ENCODE data around the gene WDR76. TPM values are rescaled to one million over a fixed set of nuclear protein-coding genes. Genes with fewer than 3 reads are reported as not detected.
"Not testable (repeated sequence)": the region's sequence is repeated elsewhere in the genome, so short reads cannot be mapped to it uniquely, and the experiment has no call there.

WDR76 gene
- total RNA-seq, 1 experiment from 2014 or later = 27.2 TPM

DNA sequence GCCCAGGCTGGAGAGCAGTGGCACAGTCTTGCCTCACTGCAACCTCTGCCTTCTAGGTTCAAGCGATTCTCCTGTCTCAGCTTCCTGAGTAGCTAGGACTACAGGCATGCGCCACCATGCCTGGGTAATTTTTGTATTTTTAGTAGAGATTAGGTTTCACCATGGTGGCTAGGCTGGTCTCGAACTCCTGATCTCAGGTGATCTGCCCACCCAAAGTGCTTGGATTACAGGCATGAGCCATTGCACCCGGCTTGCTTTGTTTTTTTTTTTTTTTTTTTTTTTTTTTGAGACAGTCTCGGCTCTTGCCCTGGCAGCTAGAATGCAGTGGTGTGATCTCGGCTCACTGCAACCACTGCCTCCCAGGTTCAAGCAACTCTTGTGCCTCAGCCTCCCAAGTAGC lies 5.7 kb downstream of the WDR76 start:
- intact Hi-C loops (cut with micrococcal nuclease; ENCODE audit: unreplicated experiment); H3F3A ChIP-seq (ENCODE audit: insufficient read depth, low read depth); BruUV-seq (replicated peaks); POLR2A ChIA-PET (ENCODE audit: unreplicated experiment); H3K36me3 ChIP-seq (ENCODE audit: low read depth); H3K9me3 ChIP-seq (ENCODE audit: insufficient read depth, low read depth); DNase-seq; H3K27me3 ChIP-seq (ENCODE audit: insufficient read depth, low read depth); H3K79me2 ChIP-seq (ENCODE audit: low read depth); H3K4me2 ChIP-seq; H3K4me3 ChIP-seq; H2AFZ ChIP-seq; H3K4me1 ChIP-seq (replicated peaks; ENCODE audit: insufficient read depth); H4K20me1 ChIP-seq (ENCODE audit: insufficient read depth); H3K27ac ChIP-seq; H3K9me2 ChIP-seq (ENCODE audit: insufficient read depth): not testable (repeated sequence)
- CTCF ChIA-PET = interaction anchor here (0.7 kb wide), 1 partner anchor 677 kb away, joined by 7 read pairs; no protein-coding TSS in a partner anchor

DNA sequence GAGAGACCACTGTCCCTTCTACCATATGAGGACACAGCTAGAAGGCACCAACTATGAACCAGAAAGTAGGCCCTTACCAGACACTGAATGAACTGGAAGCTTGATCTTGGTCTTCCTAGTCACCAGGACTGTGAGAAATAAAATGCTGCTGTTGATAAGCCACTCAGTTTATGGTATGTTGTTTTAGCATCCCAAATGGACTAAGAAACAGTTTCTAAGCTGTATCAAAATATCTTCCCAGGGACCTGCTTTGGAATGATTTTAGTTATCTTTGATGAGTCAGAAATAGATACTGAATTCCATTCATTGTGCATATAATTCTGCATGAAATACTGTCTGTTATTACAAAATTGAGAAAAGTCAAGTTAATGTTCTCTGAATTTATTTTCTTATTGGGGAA lies 18.6 kb downstream of the WDR76 start:
- Histone ChIP-seq H3K9me3 (ENCODE audit: insufficient read depth, low read depth) (no peaks in the 10 kb centered on the region), H3F3A (ENCODE audit: insufficient read depth, low read depth) (no peaks in the 10 kb centered on the region), H2AFZ (no peak overlapping the region), H3K4me2 (no peak overlapping the region), H3K4me1 (replicated peaks; ENCODE audit: insufficient read depth) (no peaks in the 10 kb centered on the region), H3K27ac (no peak overlapping the region), H3K79me2 (ENCODE audit: low read depth) (no peaks in the 10 kb centered on the region), H3K36me3 (ENCODE audit: low read depth) (no peaks in the 10 kb centered on the region), H3K9me2 (ENCODE audit: insufficient read depth) (no peaks in the 10 kb centered on the region), H4K20me1 (ENCODE audit: insufficient read depth) (no peaks in the 10 kb centered on the region), H3K4me3 (no peak overlapping the region), H3K27me3 (ENCODE audit: insufficient read depth, low read depth) (no peaks in the 10 kb centered on the region)
- DNase-seq = no peak
- BruUV-seq (replicated peaks) = no TSS peak
- ChIA-PET CTCF (no interaction called here), POLR2A (ENCODE audit: unreplicated experiment) (no interaction called here)
- TF ChIP-seq, protein P1, sequence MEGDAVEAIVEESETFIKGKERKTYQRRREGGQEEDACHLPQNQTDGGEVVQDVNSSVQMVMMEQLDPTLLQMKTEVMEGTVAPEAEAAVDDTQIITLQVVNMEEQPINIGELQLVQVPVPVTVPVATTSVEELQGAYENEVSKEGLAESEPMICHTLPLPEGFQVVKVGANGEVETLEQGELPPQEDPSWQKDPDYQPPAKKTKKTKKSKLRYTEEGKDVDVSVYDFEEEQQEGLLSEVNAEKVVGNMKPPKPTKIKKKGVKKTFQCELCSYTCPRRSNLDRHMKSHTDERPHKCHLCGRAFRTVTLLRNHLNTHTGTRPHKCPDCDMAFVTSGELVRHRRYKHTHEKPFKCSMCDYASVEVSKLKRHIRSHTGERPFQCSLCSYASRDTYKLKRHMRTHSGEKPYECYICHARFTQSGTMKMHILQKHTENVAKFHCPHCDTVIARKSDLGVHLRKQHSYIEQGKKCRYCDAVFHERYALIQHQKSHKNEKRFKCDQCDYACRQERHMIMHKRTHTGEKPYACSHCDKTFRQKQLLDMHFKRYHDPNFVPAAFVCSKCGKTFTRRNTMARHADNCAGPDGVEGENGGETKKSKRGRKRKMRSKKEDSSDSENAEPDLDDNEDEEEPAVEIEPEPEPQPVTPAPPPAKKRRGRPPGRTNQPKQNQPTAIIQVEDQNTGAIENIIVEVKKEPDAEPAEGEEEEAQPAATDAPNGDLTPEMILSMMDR (conservative IDR thresholded peaks at IDR 0.05) = no peak
- no peak for TF ChIP-seq EZH2 (IDR thresholded peaks at IDR 0.05; ENCODE audit: low read depth)
- intact Hi-C loops (cut with micrococcal nuclease; ENCODE audit: unreplicated experiment) = no loop called here

DNA sequence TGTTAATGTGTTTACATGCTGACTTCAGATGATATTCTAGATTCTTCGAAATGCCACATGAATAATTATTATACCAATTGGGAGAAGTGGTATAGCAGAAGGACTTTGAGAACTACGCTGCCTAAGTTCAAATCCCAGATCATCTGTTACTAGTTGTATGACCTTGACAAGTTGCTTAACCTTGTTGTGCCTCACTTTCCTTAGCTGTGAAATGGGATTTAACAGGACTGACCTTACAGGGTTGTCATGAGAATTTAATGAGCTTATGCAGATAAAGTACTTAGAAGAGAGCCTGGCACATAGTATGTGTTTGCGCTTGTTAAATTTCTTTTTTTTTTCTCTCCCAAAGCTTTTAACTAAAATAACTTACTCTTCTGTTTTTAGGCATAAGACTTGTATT lies 24.4 kb downstream of the WDR76 start:
- H3K4me1 ChIP-seq (replicated peaks; ENCODE audit: insufficient read depth) = no peaks in the 10 kb centered on the region
- intact Hi-C loops (cut with micrococcal nuclease; ENCODE audit: unreplicated experiment) = no loop called here
- no peak for DNase-seq
- no peaks in the 10 kb centered on the region for H3K36me3 ChIP-seq (ENCODE audit: low read depth)
- H3K27ac ChIP-seq = no peak overlapping the region
- no peaks in the 10 kb centered on the region for H4K20me1 ChIP-seq (ENCODE audit: insufficient read depth)
- H3K4me3 ChIP-seq = no peak overlapping the region
- no peak for TF ChIP-seq EZH2 (IDR thresholded peaks at IDR 0.05; ENCODE audit: low read depth)
- TF ChIP-seq, protein P1 (conservative IDR thresholded peaks at IDR 0.05) = no peak
- no peaks in the 10 kb centered on the region for H3K9me2 ChIP-seq (ENCODE audit: insufficient read depth)
- H3K9me3 ChIP-seq (ENCODE audit: insufficient read depth, low read depth) = no peaks in the 10 kb centered on the region
- ChIA-PET POLR2A (ENCODE audit: unreplicated experiment) (no interaction called here), CTCF (no interaction called here)
- no peaks in the 10 kb centered on the region for H3K27me3 ChIP-seq (ENCODE audit: insufficient read depth, low read depth)
- H3K79me2 ChIP-seq (ENCODE audit: low read depth) = no peaks in the 10 kb centered on the region
- H3K4me2 ChIP-seq = no peak overlapping the region
- H3F3A ChIP-seq (ENCODE audit: insufficient read depth, low read depth) = no peaks in the 10 kb centered on the region
- H2AFZ ChIP-seq = no peak overlapping the region
- BruUV-seq (replicated peaks) = no TSS peak

DNA sequence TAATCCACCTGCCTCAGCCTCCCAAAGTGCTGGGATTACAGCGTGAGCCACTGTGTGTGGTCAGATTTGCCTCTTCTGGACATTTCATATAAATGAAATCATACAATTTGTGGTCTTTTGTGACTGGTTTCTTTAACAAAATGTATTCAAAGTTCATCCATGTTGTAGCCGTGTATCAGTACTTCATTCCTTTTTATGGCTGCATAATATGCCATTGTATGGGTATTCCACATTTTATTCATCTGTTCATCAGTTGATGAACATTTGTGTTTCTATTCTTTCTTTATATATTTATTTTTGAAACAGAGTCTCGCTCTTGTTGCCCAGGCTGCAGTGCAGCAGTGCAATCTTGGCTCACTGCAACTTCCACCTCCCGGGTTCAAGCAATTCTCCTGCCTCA lies 25.8 kb downstream of the WDR76 start:
- no TSS peak for BruUV-seq (replicated peaks)
- DNase-seq = no peak
- no peaks in the 10 kb centered on the region for H3K9me2 ChIP-seq (ENCODE audit: insufficient read depth)
- no peak overlapping the region for H3K4me3 ChIP-seq
- no peaks in the 10 kb centered on the region for H3K27me3 ChIP-seq (ENCODE audit: insufficient read depth, low read depth)
- CTCF ChIA-PET = no interaction called here
- H3K4me2 ChIP-seq = no peak overlapping the region
- H2AFZ ChIP-seq = no peak overlapping the region
- TF ChIP-seq, protein P1 (conservative IDR thresholded peaks at IDR 0.05) = no peak
- no peak for TF ChIP-seq EZH2 (IDR thresholded peaks at IDR 0.05; ENCODE audit: low read depth)
- H3F3A ChIP-seq (ENCODE audit: insufficient read depth, low read depth) = no peaks in the 10 kb centered on the region
- no peaks in the 10 kb centered on the region for H3K79me2 ChIP-seq (ENCODE audit: low read depth)
- no peaks in the 10 kb centered on the region for H3K4me1 ChIP-seq (replicated peaks; ENCODE audit: insufficient read depth)
- intact Hi-C loops (cut with micrococcal nuclease; ENCODE audit: unreplicated experiment) = no loop called here
- no peaks in the 10 kb centered on the region for H3K36me3 ChIP-seq (ENCODE audit: low read depth)
- POLR2A ChIA-PET (ENCODE audit: unreplicated experiment) = no interaction called here
- no peaks in the 10 kb centered on the region for H4K20me1 ChIP-seq (ENCODE audit: insufficient read depth)
- H3K27ac ChIP-seq = no peak overlapping the region
- no peaks in the 10 kb centered on the region for H3K9me3 ChIP-seq (ENCODE audit: insufficient read depth, low read depth)

All from PC-9 (cell line).